CD4-positive, alpha-beta T cell treated with Interferon gamma for 1 hour (primary cell): Measurements from ENCODE around the gene CSAD.
"Not testable (repeated sequence)": the region's sequence is repeated elsewhere in the genome, so short reads cannot be mapped to it uniquely, and the experiment has no call there.

Experiments used
- DNase-seq: peaks from one replicate; pipeline ENCODE4 v3.0.0-alpha.2; 2020

Gene CSAD

GRCh38 chr12:53178803-53179202, 1.9 kb downstream of the CSAD start:
- DNase-seq, result not testable (repeated sequence)

DNA sequence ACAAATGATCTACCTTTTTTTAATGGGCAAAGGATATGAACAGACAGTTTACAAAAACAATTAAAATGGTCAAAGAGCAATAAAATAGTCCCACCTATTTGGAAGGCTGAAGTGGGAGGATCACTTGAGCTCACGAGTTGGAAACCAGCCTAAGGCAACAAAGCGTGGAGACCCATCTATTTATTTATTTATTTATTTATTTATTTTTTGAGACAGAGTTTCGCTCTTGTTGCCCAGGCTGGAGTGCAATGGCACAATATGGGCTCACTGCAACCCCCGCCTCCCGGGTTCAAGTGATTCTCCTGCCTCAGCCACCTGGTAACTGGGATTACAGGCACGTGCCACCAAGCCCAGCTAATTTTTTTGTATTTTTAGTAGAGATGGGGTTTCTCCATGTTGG, 3.3 kb downstream of the CSAD start:
- not testable (repeated sequence) for DNase-seq

- DNase-seq, result no peak
Observed at GRCh38 chr12:53176750-53177149, 4.0 kb downstream of the CSAD start.

- DNase-seq, result no peak
Observed at GRCh38 chr12:53174881-53175491, 5.7 kb downstream of the CSAD start.

- no peak for DNase-seq
Observed at GRCh38 chr12:53173085-53173715, 7.5 kb downstream of the CSAD start.

DNA sequence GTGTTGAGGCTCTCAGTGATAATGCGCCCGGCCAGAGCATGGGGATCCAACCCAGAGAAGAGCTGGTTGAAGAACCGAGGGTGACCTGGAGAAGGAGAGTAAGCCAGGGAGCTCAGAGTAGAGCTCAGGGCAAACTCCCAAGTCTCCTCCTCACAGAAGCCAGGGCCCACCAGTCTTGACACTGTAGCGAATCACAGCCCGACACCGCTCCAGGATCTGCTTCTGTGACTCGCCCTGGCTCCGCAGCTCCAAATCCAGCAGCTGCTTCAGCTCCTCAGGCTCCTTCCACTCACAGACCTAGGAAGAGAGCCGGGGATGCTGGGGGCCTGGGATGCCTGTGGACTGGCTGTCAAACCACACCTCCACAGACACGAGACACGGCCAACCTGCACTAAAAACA, 8.4 kb downstream of the CSAD start:
- DNase-seq, result no peak

DNA sequence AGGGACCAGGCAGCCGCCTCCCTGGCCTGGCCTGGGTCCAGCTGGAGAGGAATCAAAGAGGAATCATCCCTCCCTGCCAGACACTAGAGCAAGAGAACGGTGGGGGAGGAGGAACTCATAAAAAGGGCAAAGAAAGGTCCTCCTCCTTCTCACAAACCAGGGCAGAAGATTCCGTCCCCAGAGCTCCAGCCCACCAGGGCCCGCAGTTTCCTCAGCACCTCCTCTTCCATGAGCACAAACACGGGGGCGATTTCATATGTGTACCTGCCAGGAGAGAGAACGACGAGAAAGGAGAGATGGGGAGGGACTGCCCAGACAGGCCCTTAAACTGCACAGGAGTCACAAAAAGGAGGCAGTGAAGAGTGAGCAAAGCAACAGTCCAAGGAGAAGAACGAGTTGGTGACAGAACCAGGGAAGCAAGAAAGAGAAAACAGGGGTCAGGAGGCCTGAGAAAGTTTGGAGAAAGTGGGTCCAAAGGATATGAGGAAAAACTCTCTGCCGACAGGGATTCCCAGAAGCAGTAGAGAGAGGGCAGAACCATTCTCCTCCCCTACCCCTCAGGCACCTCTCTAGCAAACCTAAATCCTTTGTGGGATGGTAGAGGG, 8.9 kb downstream of the CSAD start:
- DNase-seq, result no peak

DNA sequence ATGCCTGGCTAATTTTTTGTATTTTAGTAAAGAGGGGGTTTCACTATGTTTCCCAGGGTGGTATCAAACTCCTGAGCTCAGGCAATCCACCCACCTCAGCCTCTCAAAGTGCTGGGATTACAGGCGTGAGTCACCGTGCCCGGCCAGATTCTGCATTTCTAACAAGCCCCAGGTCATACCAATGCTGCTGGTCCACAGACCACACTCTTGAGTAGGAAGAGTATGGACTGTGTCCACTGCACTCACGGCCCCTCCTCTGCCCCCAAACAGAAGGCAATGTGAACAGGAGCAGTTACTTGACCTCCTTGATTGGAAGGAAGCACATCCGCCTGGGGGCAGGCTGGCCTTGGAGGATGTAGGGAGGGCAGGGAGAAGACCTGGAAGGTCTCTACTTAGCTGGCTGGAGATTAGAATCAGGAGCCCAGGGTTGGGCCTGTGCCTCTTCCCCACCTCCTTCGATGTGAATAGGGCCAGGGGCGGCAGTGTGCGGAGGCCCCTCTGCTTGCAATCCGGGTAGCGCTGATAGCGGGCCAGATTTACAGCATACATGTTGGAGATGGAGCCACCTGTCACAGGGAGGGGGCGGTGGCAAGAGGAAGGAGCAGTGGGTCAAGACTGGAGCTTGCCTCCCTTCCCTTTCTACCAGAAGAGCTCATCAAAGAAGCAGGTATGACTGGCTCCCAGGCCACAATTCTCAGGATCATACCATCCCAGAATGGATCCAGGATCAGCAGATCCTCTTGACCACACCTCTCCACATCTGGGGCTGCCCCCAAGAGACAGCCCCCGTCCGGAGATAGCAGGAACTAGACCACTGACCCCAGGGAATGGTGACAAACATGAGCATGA, 9.6 kb downstream of the CSAD start:
- DNase-seq, result no peak

DNA sequence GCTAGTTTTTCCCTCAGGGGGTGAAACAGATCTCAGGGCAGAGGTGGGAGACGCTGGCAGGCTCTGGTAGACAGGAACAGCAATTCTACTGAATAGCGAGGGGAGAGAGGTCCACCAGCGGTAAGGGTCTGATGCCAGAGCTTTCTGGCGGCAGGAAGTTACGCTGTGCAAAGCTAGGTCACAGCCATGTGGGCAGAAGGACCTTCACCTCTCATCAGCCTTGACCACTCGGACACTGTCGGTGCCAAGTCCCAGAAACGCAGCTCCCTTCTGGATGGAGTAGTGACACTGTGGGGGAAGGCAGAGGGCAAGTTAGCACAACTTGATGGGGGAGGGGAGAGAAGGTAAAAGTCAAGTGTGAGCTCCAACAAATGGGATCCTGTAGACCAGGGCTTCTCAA, 10.5 kb downstream of the CSAD start:
- no peak for DNase-seq

GRCh38 chr12:53169644-53170043, 11.1 kb downstream of the CSAD start:
- no peak for DNase-seq

- DNase-seq, result no peak
Observed at GRCh38 chr12:53166837-53167236, 13.9 kb downstream of the CSAD start.

DNA sequence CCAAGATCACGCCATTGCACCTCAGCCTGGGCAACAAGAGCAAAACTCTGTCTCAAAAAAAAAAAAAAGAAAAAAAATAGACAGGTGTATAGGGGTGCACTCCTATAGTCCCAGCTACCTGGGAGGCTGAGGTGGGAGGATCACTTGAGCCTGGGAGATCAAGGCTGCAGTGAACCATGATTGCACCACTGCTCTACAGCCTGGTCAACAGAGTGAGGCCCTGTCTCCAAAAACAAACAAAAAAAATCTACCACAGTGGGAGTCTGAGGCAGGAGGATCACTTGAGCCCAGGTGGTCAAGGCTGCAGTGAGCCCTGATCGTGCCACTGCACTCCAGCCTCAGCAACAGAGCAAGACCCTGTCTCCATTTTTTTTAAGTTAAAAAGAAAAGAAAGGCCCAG, 17.7 kb downstream of the CSAD start:
- not testable (repeated sequence) for DNase-seq

DNA sequence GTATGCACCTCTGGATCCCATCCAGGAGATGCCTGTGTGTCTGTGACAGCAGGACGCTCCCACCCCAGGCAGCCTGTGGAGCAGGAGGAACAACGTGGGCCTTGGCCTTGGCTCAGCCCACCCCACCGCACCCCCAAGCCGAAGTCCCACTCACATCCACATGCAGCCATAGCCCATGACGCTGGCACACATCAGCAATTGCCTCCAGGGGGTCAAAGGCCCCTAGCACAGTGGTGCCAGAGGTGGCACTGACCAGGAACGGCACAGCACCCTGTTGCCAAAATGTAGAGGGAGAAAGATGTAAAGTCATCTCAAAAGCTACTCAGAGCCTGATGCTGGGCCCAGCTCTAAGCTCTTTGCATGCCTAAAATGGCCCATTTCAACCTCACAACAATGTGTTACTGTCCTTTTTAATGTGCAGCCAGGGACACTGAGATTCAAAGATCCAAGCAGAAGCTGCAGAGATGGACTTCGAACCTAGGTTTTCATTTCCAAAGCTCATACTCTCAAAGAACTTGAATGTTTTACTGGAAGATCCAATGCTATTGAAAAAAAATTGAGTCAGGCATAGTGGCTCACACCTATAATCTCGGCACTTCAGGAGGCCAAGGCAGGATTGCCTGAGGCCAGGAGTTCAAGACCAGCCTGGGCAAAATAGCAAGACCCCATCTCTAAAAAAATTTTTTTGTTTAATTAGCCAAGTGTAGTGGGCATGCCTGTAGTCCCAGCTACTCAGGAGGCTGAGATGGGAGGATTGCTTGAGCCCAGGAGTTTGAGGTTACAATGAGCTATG, 19.4 kb downstream of the CSAD start:
- DNase-seq, result no peak

GRCh38 chr12:53160673-53161072, 20.1 kb downstream of the CSAD start:
- DNase-seq, result no peak

- no peak for DNase-seq
Observed at GRCh38 chr12:53160000-53160399, 20.7 kb downstream of the CSAD start.

DNA sequence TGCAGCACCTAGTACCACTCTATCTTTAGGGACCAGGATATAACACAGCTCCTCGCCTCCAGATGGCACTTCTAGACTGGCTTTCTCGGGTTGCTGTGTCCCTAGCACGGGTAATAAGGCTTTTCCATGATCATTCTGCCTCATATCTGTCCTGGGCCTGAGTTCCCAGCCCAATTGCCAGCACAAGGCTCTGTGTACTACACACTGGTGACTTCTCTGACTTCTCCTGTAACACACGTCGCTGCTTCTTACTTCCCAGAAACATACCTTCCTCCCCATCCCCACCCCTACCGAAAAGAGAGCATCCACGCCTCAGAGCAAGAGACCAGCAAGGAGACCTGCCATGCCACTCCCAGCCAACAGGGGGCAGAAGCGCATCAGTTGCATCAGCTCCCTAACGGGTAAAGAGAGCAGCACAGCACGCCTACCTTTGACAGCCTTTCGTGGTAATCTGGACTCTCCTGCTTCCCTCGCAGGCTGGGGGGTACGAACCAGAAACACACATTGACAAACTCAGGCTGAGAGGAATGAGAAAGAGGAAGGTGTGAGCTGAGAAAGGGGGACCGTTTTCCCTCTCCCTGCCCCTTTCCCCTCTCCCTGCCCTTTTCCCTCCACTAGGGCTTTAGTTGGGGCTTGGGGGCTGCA, 21.4 kb downstream of the CSAD start:
- DNase-seq, result peak; percentile 84

DNA sequence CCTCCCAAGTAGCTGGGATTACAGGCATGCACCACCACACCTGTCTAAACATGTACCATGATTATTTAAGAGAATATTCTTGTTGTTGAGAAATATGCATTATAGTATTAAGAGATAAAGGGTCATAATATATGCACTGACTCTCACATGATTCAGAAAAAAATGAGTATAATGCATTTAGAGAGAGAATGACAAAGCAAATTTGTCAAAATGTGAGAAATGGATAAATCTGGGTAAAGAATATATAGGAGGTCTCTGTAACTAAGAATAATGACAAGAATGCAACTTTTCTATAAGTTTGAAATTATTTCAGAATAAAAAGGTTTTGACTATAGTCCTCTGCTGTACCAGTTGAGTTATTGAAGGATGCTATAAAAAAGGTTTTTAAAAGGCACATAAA, 28.3 kb downstream of the CSAD start:
- DNase-seq, result no peak

DNA sequence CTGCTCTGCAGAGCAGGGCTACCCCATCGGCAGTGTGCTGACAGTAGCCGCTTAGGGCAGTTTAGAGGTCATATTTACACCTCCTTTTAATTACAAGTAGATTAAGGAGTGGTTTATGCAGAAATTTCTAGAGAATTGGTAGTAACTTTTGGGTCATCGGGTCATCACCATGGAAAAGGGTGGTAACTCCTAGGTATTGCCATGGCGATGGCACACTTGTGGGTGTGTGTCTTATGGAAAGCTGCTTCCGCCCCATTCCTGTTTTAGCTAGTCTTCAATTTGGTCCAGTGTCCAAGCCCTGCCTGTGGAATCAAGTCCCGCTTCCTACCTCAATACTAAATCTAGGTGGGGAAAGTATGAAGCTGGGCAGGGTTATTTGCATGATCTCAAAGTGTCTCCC, 29.7 kb downstream of the CSAD start:
- no peak for DNase-seq

- DNase-seq, result no peak
Observed at GRCh38 chr12:53147653-53148052, 33.1 kb downstream of the CSAD start.

DNA sequence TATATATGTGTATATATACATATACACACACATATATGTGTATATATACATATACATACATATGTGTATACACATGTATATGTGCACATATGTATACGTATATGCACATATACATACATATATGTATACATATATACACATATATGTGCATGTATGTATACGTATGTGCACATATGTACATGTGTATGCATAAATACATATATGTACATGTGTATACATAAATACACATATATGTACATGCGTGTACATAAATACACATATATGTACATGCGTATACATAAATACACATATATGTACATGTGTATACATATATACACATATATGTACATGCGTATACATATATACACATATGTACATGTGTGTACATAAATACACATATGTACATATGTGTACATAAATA, 33.5 kb downstream of the CSAD start:
- no peak for DNase-seq

DNA sequence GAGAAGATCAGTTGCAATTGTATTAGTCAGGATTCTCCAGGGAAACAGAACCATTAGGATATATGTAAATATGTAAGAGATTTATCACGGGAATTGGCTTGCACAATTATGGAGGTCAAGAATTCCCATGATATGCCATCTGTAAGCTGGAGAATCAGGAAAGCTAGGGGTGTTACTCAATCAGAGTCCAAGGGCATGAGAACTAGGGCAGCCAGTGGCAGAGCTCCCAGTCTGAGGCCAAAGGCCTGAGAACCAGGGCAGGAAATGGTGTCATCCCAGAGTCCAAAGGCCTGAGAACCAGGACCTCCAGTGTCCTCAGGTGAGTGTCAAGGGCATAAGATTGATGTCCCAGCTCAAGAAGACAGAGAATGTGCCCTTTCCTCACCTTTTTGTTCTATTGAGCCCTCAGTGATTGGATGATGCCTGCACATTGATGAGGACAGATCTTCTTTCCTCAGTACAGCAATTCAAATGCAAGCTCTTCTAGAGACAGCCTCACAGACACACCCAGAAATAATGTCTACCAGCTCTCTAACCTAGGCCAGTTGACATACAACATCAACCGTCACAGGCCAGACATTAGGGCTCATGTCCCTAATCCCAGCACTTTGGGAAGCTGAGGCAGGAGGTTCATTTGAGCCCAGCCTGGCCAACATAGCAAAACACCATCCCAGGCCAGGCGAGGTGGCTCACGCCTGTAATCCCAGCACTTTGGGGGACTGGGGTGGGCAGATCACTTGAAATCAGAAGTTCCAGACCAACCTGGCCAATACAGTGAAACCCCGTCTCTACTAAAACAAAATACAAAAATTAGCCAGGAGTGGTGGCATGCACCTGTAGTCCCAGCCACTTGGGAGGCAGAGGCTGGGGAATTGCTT, 35.1 kb downstream of the CSAD start:
- no peak for DNase-seq
